Astrocyte (in vitro differentiated cells and primary cell): ENCODE measurements around the gene LY6G5B. TPM values are rescaled to one million over a fixed set of nuclear protein-coding genes. Genes with fewer than 3 reads are reported as not detected.

ENCODE experiments used
- DNase-seq: peaks from one replicate; pipeline ENCODE4 v3.0.0-alpha.2; 2010; ENCODE audit warnings: low read depth
- FAIRE-seq: peaks from 2 replicates; lab custom pipeline; 2011; peaks lifted over from hg19 to GRCh38; lab: Jason Lieb, UNC
- H2AFZ ChIP-seq: 2 replicates; pipeline ENCODE4 v1.6.0; 2012; ENCODE audit warnings: low read depth, low read length, inconsistent platforms
- H3K27ac ChIP-seq: 2 replicates; pipeline ENCODE4 v1.5.1; 2011; ENCODE audit warnings: low read depth, low read length, inconsistent platforms
- H3K27me3 ChIP-seq: 2 replicates; pipeline ENCODE4 v1.6.0; 2011; ENCODE audit warnings: low read length, inconsistent platforms; ENCODE audit not compliant: insufficient read depth
- H3K36me3 ChIP-seq: 2 replicates; pipeline ENCODE4 v1.5.1; 2011; ENCODE audit warnings: low read length, inconsistent platforms; ENCODE audit not compliant: insufficient read depth
- H3K4me1 ChIP-seq: 2 replicates; pipeline ENCODE4 v1.5.1; 2011; ENCODE audit warnings: low read length, inconsistent platforms; ENCODE audit not compliant: insufficient read depth
- H3K4me2 ChIP-seq: 2 replicates; pipeline ENCODE4 v1.6.0; 2012; ENCODE audit warnings: low read length, inconsistent platforms
- H3K4me3 ChIP-seq: 2 replicates; pipeline ENCODE4 v1.5.1; 2011; ENCODE audit warnings: low read depth, mild to moderate bottlenecking, low read length, inconsistent platforms; ENCODE audit not compliant: insufficient read depth
- H3K79me2 ChIP-seq: 2 replicates; pipeline ENCODE4 v1.6.0; 2012; ENCODE audit warnings: mild to moderate bottlenecking, low read length, inconsistent platforms; ENCODE audit not compliant: insufficient read depth
- H3K9ac ChIP-seq: 2 replicates; pipeline ENCODE4 v1.6.0; 2012; ENCODE audit warnings: mild to moderate bottlenecking, low read length, inconsistent platforms
- H3K9me3 ChIP-seq: 2 replicates; pipeline ENCODE4 v1.5.1; 2012; ENCODE audit warnings: low read depth, mild to moderate bottlenecking, low read length, inconsistent platforms; ENCODE audit not compliant: insufficient read depth
- H4K20me1 ChIP-seq: 2 replicates; pipeline ENCODE4 v1.6.0; 2012; ENCODE audit warnings: low read length, inconsistent platforms; ENCODE audit not compliant: insufficient read depth
- H3K27ac Mint-ChIP-seq: one replicate; pipeline ENCODE4 v1.8.0; 2021; ENCODE audit warnings: mild to moderate bottlenecking, mixed read lengths; ENCODE audit not compliant: unreplicated experiment
- H3K27me3 Mint-ChIP-seq: one replicate; pipeline ENCODE4 v1.8.0; 2021; ENCODE audit warnings: low read depth, mixed read lengths; ENCODE audit not compliant: unreplicated experiment
- H3K36me3 Mint-ChIP-seq: one replicate; pipeline ENCODE4 v1.8.0; 2021; ENCODE audit warnings: low read depth, mixed read lengths; ENCODE audit not compliant: unreplicated experiment
- H3K4me1 Mint-ChIP-seq: one replicate; pipeline ENCODE4 v1.8.0; 2021; ENCODE audit warnings: low read depth, mixed read lengths; ENCODE audit not compliant: unreplicated experiment
- H3K4me3 Mint-ChIP-seq: one replicate; pipeline ENCODE4 v1.8.0; 2021; ENCODE audit warnings: mild to moderate bottlenecking, moderate library complexity, mixed read lengths; ENCODE audit not compliant: unreplicated experiment
- H3K9me3 Mint-ChIP-seq: one replicate; pipeline ENCODE4 v1.8.0; 2021; ENCODE audit warnings: mild to moderate bottlenecking, mixed read lengths; ENCODE audit not compliant: unreplicated experiment
- EZH2 ChIP-seq: IDR thresholded peaks from 2 replicates; pipeline ENCODE4 v1.6.1; 2012; ENCODE audit warnings: mild to moderate bottlenecking, low read length, inconsistent platforms; ENCODE audit not compliant: insufficient read depth
- total RNA-seq: library from RNA; stranded (reverse); gene quantifications from 2 replicates; pipeline ENCODE4 v1.2.1, GENCODE V29; 2021
- TF ChIP-seq, protein P1 (sequence below): IDR thresholded peaks from 2 replicates; pipeline ENCODE4 v1.5.1; 2011; ENCODE audit warnings: low read depth, mild to moderate bottlenecking, inconsistent platforms, low read length, moderate library complexity; ENCODE audit not compliant: insufficient read depth

Gene LY6G5B
- total RNA-seq, 1 donor from 2014 or later = 20.3 TPM

- Histone ChIP-seq H3K27me3 (no peaks in the 10 kb centered on the region), H3K79me2 (peaks cover 57% of the 10 kb centered on the region), H3K9ac (no peak overlapping the region), H3K4me3 (no peak overlapping the region), H3K4me1 (no peaks in the 10 kb centered on the region), H3K4me2 (no peak overlapping the region), H3K36me3 (peaks cover 63% of the 10 kb centered on the region), H2AFZ (no peak overlapping the region), H3K27ac (no peak overlapping the region), H3K9me3 (no peaks in the 10 kb centered on the region), H4K20me1 (peaks cover 96% of the 10 kb centered on the region)
- DNase-seq (no peak), FAIRE-seq (no peak)
- Mint-ChIP-seq H3K36me3 (peaks cover 34% of the 10 kb centered on the region), H3K4me1 (no peaks in the 10 kb centered on the region), H3K27ac (no peak overlapping the region), H3K4me3 (no peak overlapping the region), H3K27me3 (no peaks in the 10 kb centered on the region), H3K9me3 (no peaks in the 10 kb centered on the region)
- TF ChIP-seq EZH2 = no peak
- TF ChIP-seq, protein P1, sequence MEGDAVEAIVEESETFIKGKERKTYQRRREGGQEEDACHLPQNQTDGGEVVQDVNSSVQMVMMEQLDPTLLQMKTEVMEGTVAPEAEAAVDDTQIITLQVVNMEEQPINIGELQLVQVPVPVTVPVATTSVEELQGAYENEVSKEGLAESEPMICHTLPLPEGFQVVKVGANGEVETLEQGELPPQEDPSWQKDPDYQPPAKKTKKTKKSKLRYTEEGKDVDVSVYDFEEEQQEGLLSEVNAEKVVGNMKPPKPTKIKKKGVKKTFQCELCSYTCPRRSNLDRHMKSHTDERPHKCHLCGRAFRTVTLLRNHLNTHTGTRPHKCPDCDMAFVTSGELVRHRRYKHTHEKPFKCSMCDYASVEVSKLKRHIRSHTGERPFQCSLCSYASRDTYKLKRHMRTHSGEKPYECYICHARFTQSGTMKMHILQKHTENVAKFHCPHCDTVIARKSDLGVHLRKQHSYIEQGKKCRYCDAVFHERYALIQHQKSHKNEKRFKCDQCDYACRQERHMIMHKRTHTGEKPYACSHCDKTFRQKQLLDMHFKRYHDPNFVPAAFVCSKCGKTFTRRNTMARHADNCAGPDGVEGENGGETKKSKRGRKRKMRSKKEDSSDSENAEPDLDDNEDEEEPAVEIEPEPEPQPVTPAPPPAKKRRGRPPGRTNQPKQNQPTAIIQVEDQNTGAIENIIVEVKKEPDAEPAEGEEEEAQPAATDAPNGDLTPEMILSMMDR = no peak
Measured at GRCh38 chr6:31631681-31632278, 38.0 kb upstream of the LY6G5B start.

DNA sequence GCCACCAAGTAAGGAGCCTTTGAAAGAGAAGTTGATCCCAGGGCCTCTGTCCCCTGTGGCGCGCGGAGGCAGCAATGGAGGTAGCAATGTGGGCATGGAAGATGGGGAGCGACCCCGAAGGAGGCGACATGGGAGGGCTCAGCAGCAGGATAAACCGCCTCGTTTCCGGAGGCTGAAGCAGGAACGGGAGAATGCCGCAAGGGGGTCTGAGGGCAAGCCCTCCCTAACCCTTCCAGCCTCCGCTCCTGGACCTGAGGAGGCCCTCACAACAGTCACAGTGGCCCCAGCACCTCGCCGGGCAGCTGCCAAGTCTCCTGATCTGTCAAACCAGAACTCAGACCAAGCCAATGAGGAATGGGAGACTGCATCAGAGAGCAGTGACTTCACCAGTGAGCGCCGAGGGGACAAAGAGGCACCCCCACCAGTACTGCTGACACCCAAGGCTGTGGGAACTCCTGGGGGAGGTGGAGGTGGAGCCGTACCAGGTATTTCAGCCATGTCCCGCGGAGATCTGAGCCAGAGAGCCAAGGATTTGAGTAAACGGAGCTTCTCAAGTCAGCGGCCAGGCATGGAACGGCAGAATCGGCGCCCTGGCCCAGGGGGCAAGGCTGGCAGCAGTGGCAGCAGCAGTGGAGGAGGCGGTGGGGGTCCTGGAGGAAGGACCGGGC is 37.4 kb upstream of the LY6G5B start:
- DNase-seq (no peak), FAIRE-seq (no peak)
- Histone ChIP-seq H3K4me1 (no peaks in the 10 kb centered on the region), H3K9ac (no peak overlapping the region), H3K4me2 (no peak overlapping the region), H3K27me3 (no peaks in the 10 kb centered on the region), H3K4me3 (no peak overlapping the region), H3K27ac (no peak overlapping the region), H3K36me3 (peaks cover 62% of the 10 kb centered on the region), H4K20me1 (peaks cover 96% of the 10 kb centered on the region), H2AFZ (no peak overlapping the region), H3K9me3 (no peaks in the 10 kb centered on the region), H3K79me2 (peaks cover 51% of the 10 kb centered on the region)
- Mint-ChIP-seq H3K27ac (peak overlapping the region; percentile 47), H3K27me3 (no peaks in the 10 kb centered on the region), H3K4me1 (peaks cover 3% of the 10 kb centered on the region), H3K9me3 (no peaks in the 10 kb centered on the region), H3K4me3 (no peak overlapping the region), H3K36me3 (peaks cover 34% of the 10 kb centered on the region)
- no peak for TF ChIP-seq EZH2

GRCh38 chr6:31633447-31633846 is 36.3 kb upstream of the LY6G5B start:
- Mint-ChIP-seq H3K9me3 (no peaks in the 10 kb centered on the region), H3K27ac (no peak overlapping the region), H3K36me3 (peaks cover 30% of the 10 kb centered on the region), H3K27me3 (no peaks in the 10 kb centered on the region), H3K4me1 (peaks cover 3% of the 10 kb centered on the region), H3K4me3 (no peak overlapping the region)
- H3K27me3 ChIP-seq = no peaks in the 10 kb centered on the region
- peaks cover 94% of the 10 kb centered on the region for H4K20me1 ChIP-seq
- no peak overlapping the region for H2AFZ ChIP-seq
- H3K4me1 ChIP-seq = no peaks in the 10 kb centered on the region
- DNase-seq (no peak), FAIRE-seq (no peak)
- peaks cover 41% of the 10 kb centered on the region for H3K79me2 ChIP-seq
- H3K36me3 ChIP-seq = peaks cover 56% of the 10 kb centered on the region
- H3K4me3 ChIP-seq = no peak overlapping the region
- no peak overlapping the region for H3K4me2 ChIP-seq
- no peak for TF ChIP-seq EZH2
- TF ChIP-seq, protein P1 = no peak
- H3K27ac ChIP-seq = no peak overlapping the region
- no peaks in the 10 kb centered on the region for H3K9me3 ChIP-seq
- no peak overlapping the region for H3K9ac ChIP-seq
